AML-193 (cell line): ENCODE data around the gene PAFAH2.
A peak's percentile ranks its signal among the peaks of the same experiment; 100 is the strongest.

Source experiments
- DNase-seq, 2 experiments: peaks; one replicate each; lab custom pipeline; 2025; lab: John Stamatoyannopoulos, UW

Gene PAFAH2

GRCh38 chr1:25929016-25929415 is 68.8 kb downstream of the PAFAH2 start:
- no peak for DNase-seq

- no peak for DNase-seq
Measured at GRCh38 chr1:25927521-25928265, 70.2 kb downstream of the PAFAH2 start.

GRCh38 chr1:25926731-25927496 is 70.9 kb downstream of the PAFAH2 start:
- no peak for DNase-seq

GRCh38 chr1:25924454-25924853 is 73.4 kb downstream of the PAFAH2 start:
- DNase-seq: peak in 1 of 2 experiments; percentile 31

GRCh38 chr1:25922971-25923552 is 74.8 kb downstream of the PAFAH2 start:
- peak; percentile 44 to 58 for DNase-seq

- peak; percentile 56 to 57 for DNase-seq
Measured at GRCh38 chr1:25922056-25922970, 75.5 kb downstream of the PAFAH2 start.

- DNase-seq: no peak
Measured at GRCh38 chr1:25918615-25919014, 79.2 kb downstream of the PAFAH2 start.

GRCh38 chr1:25917996-25918395 is 79.9 kb downstream of the PAFAH2 start:
- DNase-seq: no peak

- DNase-seq: no peak
Measured at GRCh38 chr1:25916460-25916859, 81.4 kb downstream of the PAFAH2 start.

- DNase-seq: no peak
Measured at GRCh38 chr1:25914074-25914995, 83.5 kb downstream of the PAFAH2 start.

GRCh38 chr1:25913206-25913605 is 84.7 kb downstream of the PAFAH2 start:
- DNase-seq: no peak

GRCh38 chr1:25912076-25912831 is 85.6 kb downstream of the PAFAH2 start:
- DNase-seq: no peak

GRCh38 chr1:25911162-25911561 is 86.7 kb downstream of the PAFAH2 start:
- DNase-seq: no peak
